ENCODE results near the gene CCHCR1. TPM values are rescaled to one million over a fixed set of nuclear protein-coding genes. Genes with fewer than 3 reads are reported as not detected.

Gene CCHCR1
- total and polyA plus RNA-seq, 2 of the 13 experiments (the other 11 are each of a cell fraction or from before 2014, with no cell fraction given), result 14.6 to 28.2 TPM

DNA sequence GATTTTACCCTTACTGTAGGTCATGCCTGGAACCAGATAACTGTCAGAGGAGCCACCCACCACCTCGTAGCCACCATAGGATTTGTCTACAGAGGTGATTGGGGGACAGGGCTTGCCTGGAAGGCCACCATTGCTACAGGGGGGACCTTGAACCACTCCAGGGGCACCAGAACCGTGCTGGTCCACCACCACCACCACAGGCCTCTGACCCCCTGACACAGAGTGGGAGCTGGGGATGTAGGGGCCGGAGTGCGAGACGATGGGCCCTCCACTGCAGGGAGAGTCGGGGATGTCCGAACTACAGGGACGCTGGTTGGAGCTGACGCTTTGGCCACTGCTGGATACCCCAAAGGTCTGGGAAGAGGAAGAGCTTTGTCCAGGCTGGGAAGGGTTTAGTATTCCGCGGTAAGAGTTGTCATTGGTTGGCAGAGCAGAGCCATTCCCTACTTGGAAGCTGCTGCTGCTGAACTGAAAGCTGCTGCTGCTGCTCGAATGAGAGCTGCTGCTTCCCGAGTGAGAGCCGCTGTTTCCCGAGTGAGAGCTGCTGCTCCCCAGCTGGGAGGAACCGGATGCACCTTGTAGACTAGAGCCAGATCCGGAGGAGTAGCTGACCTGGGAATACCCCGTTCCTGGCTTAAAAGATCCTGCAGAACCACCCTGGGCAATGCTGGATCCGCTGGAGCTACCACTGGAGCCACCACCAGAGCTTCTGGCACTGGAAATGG lies 40.8 kb downstream of the CCHCR1 start (continued):
- TF ChIP-seq, protein P1, sequence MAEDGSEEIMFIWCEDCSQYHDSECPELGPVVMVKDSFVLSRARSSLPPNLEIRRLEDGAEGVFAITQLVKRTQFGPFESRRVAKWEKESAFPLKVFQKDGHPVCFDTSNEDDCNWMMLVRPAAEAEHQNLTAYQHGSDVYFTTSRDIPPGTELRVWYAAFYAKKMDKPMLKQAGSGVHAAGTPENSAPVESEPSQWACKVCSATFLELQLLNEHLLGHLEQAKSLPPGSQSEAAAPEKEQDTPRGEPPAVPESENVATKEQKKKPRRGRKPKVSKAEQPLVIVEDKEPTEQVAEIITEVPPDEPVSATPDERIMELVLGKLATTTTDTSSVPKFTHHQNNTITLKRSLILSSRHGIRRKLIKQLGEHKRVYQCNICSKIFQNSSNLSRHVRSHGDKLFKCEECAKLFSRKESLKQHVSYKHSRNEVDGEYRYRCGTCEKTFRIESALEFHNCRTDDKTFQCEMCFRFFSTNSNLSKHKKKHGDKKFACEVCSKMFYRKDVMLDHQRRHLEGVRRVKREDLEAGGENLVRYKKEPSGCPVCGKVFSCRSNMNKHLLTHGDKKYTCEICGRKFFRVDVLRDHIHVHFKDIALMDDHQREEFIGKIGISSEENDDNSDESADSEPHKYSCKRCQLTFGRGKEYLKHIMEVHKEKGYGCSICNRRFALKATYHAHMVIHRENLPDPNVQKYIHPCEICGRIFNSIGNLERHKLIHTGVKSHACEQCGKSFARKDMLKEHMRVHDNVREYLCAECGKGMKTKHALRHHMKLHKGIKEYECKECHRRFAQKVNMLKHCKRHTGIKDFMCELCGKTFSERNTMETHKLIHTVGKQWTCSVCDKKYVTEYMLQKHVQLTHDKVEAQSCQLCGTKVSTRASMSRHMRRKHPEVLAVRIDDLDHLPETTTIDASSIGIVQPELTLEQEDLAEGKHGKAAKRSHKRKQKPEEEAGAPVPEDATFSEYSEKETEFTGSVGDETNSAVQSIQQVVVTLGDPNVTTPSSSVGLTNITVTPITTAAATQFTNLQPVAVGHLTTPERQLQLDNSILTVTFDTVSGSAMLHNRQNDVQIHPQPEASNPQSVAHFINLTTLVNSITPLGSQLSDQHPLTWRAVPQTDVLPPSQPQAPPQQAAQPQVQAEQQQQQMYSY (CRISPR knock-in tag; IDR thresholded peaks at IDR 0.05), result no peak
- no peak for TF ChIP-seq SETDB1 (CRISPR knock-in tag; IDR thresholded peaks at IDR 0.05; ENCODE audit: borderline replicate concordance)
- TF ChIP-seq ZNF607 (CRISPR knock-in tag; IDR thresholded peaks at IDR 0.05; ENCODE audit: borderline replicate concordance), result no peak
- TF ChIP-seq THYN1 (CRISPR knock-in tag; IDR thresholded peaks at IDR 0.05; ENCODE audit: borderline replicate concordance, low read depth), result no peak
- no peak for TF ChIP-seq ZNF782 (CRISPR knock-in tag; IDR thresholded peaks at IDR 0.05; ENCODE audit: borderline replicate concordance)
- TF ChIP-seq, protein P2, sequence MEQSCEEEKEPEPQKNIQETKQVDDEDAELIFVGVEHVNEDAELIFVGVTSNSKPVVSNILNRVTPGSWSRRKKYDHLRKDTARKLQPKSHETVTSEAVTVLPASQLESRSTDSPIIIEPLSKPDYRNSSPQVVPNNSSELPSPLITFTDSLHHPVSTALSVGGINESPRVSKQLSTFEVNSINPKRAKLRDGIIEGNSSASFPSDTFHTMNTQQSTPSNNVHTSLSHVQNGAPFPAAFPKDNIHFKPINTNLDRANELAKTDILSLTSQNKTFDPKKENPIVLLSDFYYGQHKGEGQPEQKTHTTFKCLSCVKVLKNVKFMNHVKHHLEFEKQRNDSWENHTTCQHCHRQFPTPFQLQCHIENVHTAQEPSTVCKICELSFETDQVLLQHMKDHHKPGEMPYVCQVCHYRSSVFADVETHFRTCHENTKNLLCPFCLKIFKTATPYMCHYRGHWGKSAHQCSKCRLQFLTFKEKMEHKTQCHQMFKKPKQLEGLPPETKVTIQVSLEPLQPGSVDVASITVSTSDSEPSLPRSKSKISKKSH (CRISPR knock-in tag; IDR thresholded peaks at IDR 0.05; ENCODE audit: borderline replicate concordance), result no peak
- no peak for TF ChIP-seq MAFK (conservative IDR thresholded peaks at IDR 0.05 in 1 of 2, IDR thresholded peaks at IDR 0.05 in 1 of 2; ENCODE audit: low read length in 2 of 2)
- TF ChIP-seq FOSL2 (CRISPR knock-in tag; IDR thresholded peaks at IDR 0.05), result no peak

Data from HepG2 (cell line).